Hippocampal formation (tissue), 2 donors: ENCODE results near the gene NR4A2.

Source experiments
- DNase-seq, 2 donors: peaks; one replicate each; lab custom pipeline; 2025; lab: John Stamatoyannopoulos, UW

Gene NR4A2

GRCh38 chr2:156332534-156333273, at the start of gene NR4A2:
NR4A2 (minus strand) TSS chr2:156332721; CDS start chr2:156330186, 2,535 bp downstream.
- peak; percentile 68 to 85 for DNase-seq

GRCh38 chr2:156380117-156380645, 47.7 kb upstream of the NR4A2 start:
- no peak for DNase-seq

GRCh38 chr2:156379714-156380113, 47.2 kb upstream of the NR4A2 start:
- no peak for DNase-seq

- no peak for DNase-seq
These were observed 46.5 kb upstream of the NR4A2 start for GRCh38 chr2:156379071-156379470.

- DNase-seq: no peak
These were observed 34.2 kb upstream of the NR4A2 start for GRCh38 chr2:156366753-156367152.

- DNase-seq: no peak
These were observed 30.6 kb upstream of the NR4A2 start for GRCh38 chr2:156363141-156363540.

GRCh38 chr2:156356014-156356754, 23.7 kb upstream of the NR4A2 start:
- no peak for DNase-seq

GRCh38 chr2:156352911-156353310, 20.4 kb upstream of the NR4A2 start:
- DNase-seq: no peak

GRCh38 chr2:156350374-156351142, 18.0 kb upstream of the NR4A2 start:
- no peak for DNase-seq

GRCh38 chr2:156349605-156350004, 17.1 kb upstream of the NR4A2 start:
- no peak for DNase-seq

GRCh38 chr2:156349161-156349560, 16.6 kb upstream of the NR4A2 start:
- DNase-seq: no peak

GRCh38 chr2:156347431-156347830, 14.9 kb upstream of the NR4A2 start:
- no peak for DNase-seq

GRCh38 chr2:156346731-156347130, 14.2 kb upstream of the NR4A2 start:
- no peak for DNase-seq

- DNase-seq: no peak
These were observed 13.1 kb upstream of the NR4A2 start for GRCh38 chr2:156345582-156345981.

GRCh38 chr2:156343940-156344301, 11.4 kb upstream of the NR4A2 start:
- DNase-seq: no peak

GRCh38 chr2:156343096-156343939, 10.8 kb upstream of the NR4A2 start:
- DNase-seq: no peak

GRCh38 chr2:156342254-156343095, 10.0 kb upstream of the NR4A2 start:
- peak; percentile 91 to 92 for DNase-seq

- DNase-seq: peak; percentile 78 to 90
These were observed 9.1 kb upstream of the NR4A2 start for GRCh38 chr2:156341452-156342253.

- peak in 1 of 2 donors; percentile 83 for DNase-seq
These were observed 8.4 kb upstream of the NR4A2 start for GRCh38 chr2:156340804-156341451.
